Measurements from ENCODE around the gene COX20. TPM values are rescaled to one million over a fixed set of nuclear protein-coding genes. Genes with fewer than 3 reads are reported as not detected.

COX20 gene
- total and polyA plus RNA-seq, 2 of the 8 experiments (the other 6 are each of a cell fraction or from before 2014, with no cell fraction given) = 17.5 to 28.8 TPM

- TF ChIP-seq POLR2AphosphoS5 (IDR thresholded peaks at IDR 0.05; ENCODE audit: low read depth, low read length) (peak; percentile 73), POU5F1 (IDR thresholded peaks at IDR 0.05; ENCODE audit: low read depth, low read length) (no peak), PHF8 (conservative IDR thresholded peaks at IDR 0.05; ENCODE audit: low read depth, low read length) (no peak), SP4 (IDR thresholded peaks at IDR 0.05; ENCODE audit: low read length) (no peak), SAP30 (IDR thresholded peaks at IDR 0.05; ENCODE audit: insufficient read depth, insufficient replicate concordance, low read length) (no peak), RBBP5 (IDR thresholded peaks at IDR 0.05; ENCODE audit: borderline replicate concordance, low read depth, low read length) (no peak), SIX5 (IDR thresholded peaks at IDR 0.05; ENCODE audit: low read depth, low read length) (no peak), YY1 (IDR thresholded peaks at IDR 0.05; ENCODE audit: low read depth, low read length) (no peak), BRCA1 (IDR thresholded peaks at IDR 0.05; ENCODE audit: low read depth, low read length) (no peak), BCL11A (IDR thresholded peaks at IDR 0.05; ENCODE audit: low read depth in 2 of 2, low read length in 2 of 2) (no peak), HDAC6 (IDR thresholded peaks at IDR 0.05; ENCODE audit: low read depth, low read length) (no peak), EZH2 (IDR thresholded peaks at IDR 0.05; ENCODE audit: low read depth, low read length, severe bottlenecking) (no peak), NANOG (IDR thresholded peaks at IDR 0.05; ENCODE audit: insufficient read depth, low read depth, low read length, poor library complexity, severe bottlenecking) (no peak), GTF2F1 (IDR thresholded peaks at IDR 0.05; ENCODE audit: borderline replicate concordance, low read depth, low read length) (no peak), EP300 (IDR thresholded peaks at IDR 0.05; ENCODE audit: borderline replicate concordance in 1 of 2, low read depth in 2 of 2, low read length in 2 of 2) (no peak)
- TF ChIP-seq, protein P1, sequence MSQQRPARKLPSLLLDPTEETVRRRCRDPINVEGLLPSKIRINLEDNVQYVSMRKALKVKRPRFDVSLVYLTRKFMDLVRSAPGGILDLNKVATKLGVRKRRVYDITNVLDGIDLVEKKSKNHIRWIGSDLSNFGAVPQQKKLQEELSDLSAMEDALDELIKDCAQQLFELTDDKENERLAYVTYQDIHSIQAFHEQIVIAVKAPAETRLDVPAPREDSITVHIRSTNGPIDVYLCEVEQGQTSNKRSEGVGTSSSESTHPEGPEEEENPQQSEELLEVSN (IDR thresholded peaks at IDR 0.05) = no peak
Observed at GRCh38 chr1:244833734-244834542, 1.5 kb upstream of the COX20 start (continued).

All from H1 (cell line).